ENCODE measurements around the gene FXYD4. TPM values are rescaled to one million over a fixed set of nuclear protein-coding genes. Genes with fewer than 3 reads are reported as not detected.

The FXYD4 gene
- total and polyA plus RNA-seq, 2 of the 8 experiments (the other 6 are each of a cell fraction or from before 2014, with no cell fraction given), result not detected

GRCh38 chr10:43361547-43362190, 9.8 kb upstream of the FXYD4 start (continued):
- TF ChIP-seq JUND (IDR thresholded peaks at IDR 0.05; ENCODE audit: low read length) (no peak), E2F6 (IDR thresholded peaks at IDR 0.05) (no peak), CTCF (IDR thresholded peaks at IDR 0.05; ENCODE audit: control extremely low read depth in 1 of 3, insufficient read depth in 1 of 3, low read depth in 1 of 3, low read length in 3 of 3) (no peak), YY1 (IDR thresholded peaks at IDR 0.05; ENCODE audit: low read depth, low read length) (no peak)

Measured in H1 (cell line).